Endothelial cell of umbilical vein (primary cell): ENCODE data around the gene PRIMPOL. TPM values are rescaled to one million over a fixed set of nuclear protein-coding genes. Genes with fewer than 3 reads are reported as not detected.

ENCODE experiments used
- BruUV-seq: library from RNA; stranded (reverse); fragments of 400-500 nt; replicated peaks from 2 replicates; lab custom pipeline; 2021; lab: Mats Ljungman, UMichigan
- CTCF ChIA-PET: fragments of 300-600, 350-600 bp; sonication (Branson Sonifier 250); formaldehyde crosslinking; loops from one replicate; lab custom pipeline; 2021; ENCODE audit warnings: antibody characterized with exemption, inconsistent platforms; lab: Charles Lee
- POLR2A ChIA-PET: fragments of 300-600, 350-600 bp; sonication (Branson Sonifier 250); formaldehyde crosslinking; loops from one replicate; lab custom pipeline; 2021; ENCODE audit warnings: antibody characterized with exemption, inconsistent platforms; lab: Charles Lee
- DNase-seq: peaks from one replicate; pipeline ENCODE4 v3.0.0-alpha.2; 2011; ENCODE audit warnings: low read depth, low spot score
- FAIRE-seq: peaks from 2 replicates; lab custom pipeline; 2011; peaks lifted over from hg19 to GRCh38; lab: Jason Lieb, UNC
- H2AFZ ChIP-seq: 2 replicates; pipeline ENCODE4 v1.6.0; 2012; ENCODE audit warnings: low read depth, low read length, control low read depth, inconsistent platforms
- H3K27ac ChIP-seq: 2 replicates; pipeline ENCODE4 v1.5.1; 2011; ENCODE audit warnings: low read depth, mild to moderate bottlenecking, control low read depth, low read length, moderate library complexity; ENCODE audit not compliant: insufficient read depth
- H3K27me3 ChIP-seq, 2 experiments: 2 replicates each; pipeline versions ENCODE4 v1.6.0 to v1.6.1; 2011; ENCODE audit warnings: low read length in 2 of 2, mixed read lengths in 1 of 2; ENCODE audit not compliant: control insufficient read depth in 2 of 2, insufficient read depth in 2 of 2
- H3K36me3 ChIP-seq, 2 experiments: 2 replicates in 1 of 2; 3 replicates in 1 of 2; pipeline ENCODE4 v1.5.1; 2011; ENCODE audit warnings: low read length in 2 of 2, mild to moderate bottlenecking in 1 of 2, moderate library complexity in 1 of 2; ENCODE audit not compliant: control insufficient read depth in 2 of 2, insufficient read depth in 2 of 2; ENCODE audit errors: extremely low read depth in 1 of 2
- H3K4me1 ChIP-seq: 3 replicates; pipeline ENCODE4 v1.5.1; 2011; ENCODE audit warnings: mild to moderate bottlenecking, low read length; ENCODE audit not compliant: control insufficient read depth, insufficient read depth; ENCODE audit errors: extremely low read depth
- H3K4me2 ChIP-seq: 2 replicates; pipeline ENCODE4 v1.6.1; 2011; ENCODE audit warnings: low read length, control low read depth, mixed read lengths; ENCODE audit not compliant: insufficient read depth
- H3K4me3 ChIP-seq, 3 experiments: fragments of 200-600 bp in 1 of 3; sonication (generic), shearing (Covaris generic) in 1 of 3; replicated peaks in 1 of 3; 2 replicates each; pipeline ENCODE4 v1.5.1; 2011 to 2016; ENCODE audit warnings: control low read depth in 3 of 3, low read length in 3 of 3, mild to moderate bottlenecking in 2 of 3, inconsistent platforms in 1 of 3, low read depth in 1 of 3, moderate library complexity in 1 of 3; ENCODE audit not compliant: insufficient read depth in 1 of 3
- H3K79me2 ChIP-seq: 2 replicates; pipeline ENCODE4 v1.6.0; 2012; ENCODE audit warnings: low read length, inconsistent platforms; ENCODE audit not compliant: control insufficient read depth, insufficient read depth
- H3K9ac ChIP-seq: replicated peaks from 2 replicates; pipeline ENCODE3; 2011; ENCODE audit warnings: low read length, control low read depth; ENCODE audit not compliant: insufficient read depth; ENCODE audit errors: extremely low read depth
- H3K9me1 ChIP-seq: replicated peaks from 3 replicates; pipeline ENCODE4 v1.6.0; 2011; ENCODE audit warnings: mild to moderate bottlenecking, low read length; ENCODE audit not compliant: control insufficient read depth, insufficient read depth; ENCODE audit errors: extremely low read depth
- H3K9me3 ChIP-seq: replicated peaks from 2 replicates; pipeline ENCODE4 v1.5.1; 2012; ENCODE audit warnings: low read length, inconsistent platforms; ENCODE audit not compliant: control insufficient read depth, insufficient read depth
- H4K20me1 ChIP-seq: replicated peaks from 2 replicates; pipeline ENCODE3; 2011; ENCODE audit warnings: mild to moderate bottlenecking, low read length; ENCODE audit not compliant: control insufficient read depth, insufficient read depth; ENCODE audit errors: extremely low read depth
- EZH2 ChIP-seq: IDR thresholded peaks from 2 replicates; pipeline ENCODE4 v1.6.1; 2012; ENCODE audit warnings: borderline replicate concordance, low read depth, mild to moderate bottlenecking, moderate library complexity, low read length, inconsistent platforms; ENCODE audit not compliant: severe bottlenecking
- FOS ChIP-seq: IDR thresholded peaks from 2 replicates; pipeline ENCODE4 v1.6.1; 2011; ENCODE audit warnings: mild to moderate bottlenecking, low read length, moderate library complexity, borderline replicate concordance; ENCODE audit not compliant: insufficient read depth
- GATA2 ChIP-seq: IDR thresholded peaks from 2 replicates; pipeline ENCODE4 v1.7.0; 2011; ENCODE audit warnings: low read depth, mild to moderate bottlenecking, moderate library complexity, mixed read lengths, low read length; ENCODE audit not compliant: insufficient read length, insufficient read depth
- JUN ChIP-seq: IDR thresholded peaks from 2 replicates; pipeline ENCODE4 v1.6.1; 2011; ENCODE audit warnings: borderline replicate concordance, low read depth; ENCODE audit not compliant: insufficient read length, insufficient read depth
- MAX ChIP-seq: IDR thresholded peaks from 2 replicates; pipeline ENCODE4 v1.6.1; 2011; ENCODE audit not compliant: insufficient read depth, insufficient read length
- MYC ChIP-seq: IDR thresholded peaks from one replicate; pipeline ENCODE4 v1.6.1; 2011; ENCODE audit warnings: mild to moderate bottlenecking, low read depth, low read length
- POLR2A ChIP-seq: IDR thresholded peaks from 2 replicates; pipeline ENCODE4 v1.6.1; 2012; ENCODE audit warnings: low read depth, mild to moderate bottlenecking, control low read depth, low read length
- POLR2AphosphoS5 ChIP-seq: IDR thresholded peaks from 2 replicates; pipeline ENCODE4 v1.6.1; 2012; ENCODE audit warnings: low read depth, mild to moderate bottlenecking, control low read depth, low read length, moderate library complexity; ENCODE audit not compliant: insufficient read depth
- dilution Hi-C: fragments of 300-500 bp; cut with MboI; formaldehyde crosslinking; loops from one replicate; pipeline ENCODE4 v1.15.0; 2019; ENCODE audit warnings: low sequenced_read_pairs; ENCODE audit not compliant: extremely low pct_ligation_motif_present
- intact Hi-C: fragments of 100-400 bp; cut with micrococcal nuclease; formaldehyde crosslinking; loops from one replicate; pipeline ENCODE4 v1.10.0; 2022
- polyA plus RNA-seq, 4 experiments: library from polyadenylated mRNA; depleted of rRNA in 3 of 4; stranded (reverse) in 3 of 4; unstranded in 1 of 4; fragments of >200 nt; gene quantifications; 2 replicates each; pipeline versions ENCODE4 v1.2.1 to v1.2.3, GENCODE V29; 2011 to 2012; ENCODE audit warnings: missing spikeins in 1 of 4
- total RNA-seq: library from RNA; stranded (reverse); gene quantifications from 2 replicates; pipeline ENCODE4 v1.2.3, GENCODE V29; 2021

PRIMPOL gene
- total and polyA plus RNA-seq, 2 donors (not counting 3 experiments of a cell fraction or from before 2014, with no cell fraction given): 5.9 to 11.1 TPM

DNA sequence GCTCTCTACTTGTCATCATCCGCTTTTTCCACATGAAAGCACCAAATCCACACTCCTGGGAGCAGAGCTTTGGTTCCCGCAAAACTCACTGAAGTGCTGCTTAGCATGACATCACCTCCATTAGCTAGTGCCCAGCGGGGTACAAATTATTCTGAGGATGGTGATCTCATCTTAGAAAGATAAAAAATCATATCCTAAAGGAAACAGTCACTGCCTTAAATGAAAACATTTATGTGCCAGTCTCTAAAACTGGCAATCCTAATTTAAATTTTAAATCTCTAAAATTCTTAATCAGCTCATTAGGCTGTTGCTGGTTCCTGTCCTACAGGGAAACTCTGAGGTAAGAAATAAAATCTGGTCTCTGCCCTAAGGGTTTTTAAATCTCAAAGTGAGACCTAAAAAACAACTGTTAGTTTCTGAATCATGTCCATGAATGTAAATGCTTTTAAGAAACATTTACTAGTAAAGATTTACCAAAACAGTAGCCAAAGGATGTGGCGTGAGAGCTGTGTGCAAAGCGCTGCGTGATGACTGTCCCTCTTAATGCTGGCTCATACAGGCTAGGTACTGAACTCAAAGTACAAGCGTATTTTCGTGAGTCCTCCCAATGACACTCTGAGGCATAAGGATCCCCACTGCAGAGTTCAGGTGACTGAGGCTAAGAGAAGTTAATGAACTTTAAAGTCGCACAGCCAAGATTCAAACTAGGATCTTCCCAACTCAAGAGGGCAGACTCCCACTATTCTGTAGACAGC is 4.8 kb upstream of the PRIMPOL start:
- peaks cover 93% of the 10 kb centered on the region for H3K79me2 ChIP-seq
- H3K4me2 ChIP-seq: peak overlapping the region; percentile 96
- H3K9me1 ChIP-seq: no peaks in the 10 kb centered on the region
- H3K4me3 ChIP-seq: peak overlapping the region in 1 of 3 experiments; percentile 19
- H3K9ac ChIP-seq: peak overlapping the region; percentile 77
- peaks cover 2 to 4% of the 10 kb centered on the region in 2 experiments for H3K36me3 ChIP-seq
- BruUV-seq: TSS peak; percentile 18
- FAIRE-seq: peak; percentile 79
- no peaks in the 10 kb centered on the region for H3K9me3 ChIP-seq
- peaks cover 46% of the 10 kb centered on the region for H3K4me1 ChIP-seq
- ChIA-PET CTCF (interaction anchor here (0.7 to 1.5 kb wide), 7 partner anchors 44 to 380 kb away, joined by 3 to 6 read pairs (median 3); partner anchors contain the start of gene CENPU), POLR2A (no interaction called here)
- intact Hi-C loops: loop anchor here (1.0 to 10.0 kb wide), 2 partner anchors 69 to 500 kb away; partner anchors contain the start of gene SLC25A4
- DNase-seq: peak; percentile 57
- peak overlapping the region; percentile 93 for H3K27ac ChIP-seq
- dilution Hi-C loops: no loop called here
- no peak overlapping the region for H2AFZ ChIP-seq
- no peaks in the 10 kb centered on the region for H4K20me1 ChIP-seq
- TF ChIP-seq JUN (peak; percentile 54), POLR2A (no peak), GATA2 (no peak), POLR2AphosphoS5 (no peak), FOS (no peak), MAX (no peak), EZH2 (no peak), MYC (no peak)
- no peaks in the 10 kb centered on the region for H3K27me3 ChIP-seq
